Astrocyte (in vitro differentiated cells and primary cell): Measurements from ENCODE around the gene BEST2.

Experiments used
- EZH2 ChIP-seq: IDR thresholded peaks from 2 replicates; pipeline ENCODE4 v1.6.1; 2012; ENCODE audit warnings: mild to moderate bottlenecking, low read length, inconsistent platforms; ENCODE audit not compliant: insufficient read depth
- TF ChIP-seq, protein P1 (sequence below): IDR thresholded peaks from 2 replicates; pipeline ENCODE4 v1.5.1; 2011; ENCODE audit warnings: low read depth, mild to moderate bottlenecking, inconsistent platforms, low read length, moderate library complexity; ENCODE audit not compliant: insufficient read depth

GRCh38 chr19:12797141-12797587 lies 45.6 kb downstream of the BEST2 start:
- TF ChIP-seq, protein P1, sequence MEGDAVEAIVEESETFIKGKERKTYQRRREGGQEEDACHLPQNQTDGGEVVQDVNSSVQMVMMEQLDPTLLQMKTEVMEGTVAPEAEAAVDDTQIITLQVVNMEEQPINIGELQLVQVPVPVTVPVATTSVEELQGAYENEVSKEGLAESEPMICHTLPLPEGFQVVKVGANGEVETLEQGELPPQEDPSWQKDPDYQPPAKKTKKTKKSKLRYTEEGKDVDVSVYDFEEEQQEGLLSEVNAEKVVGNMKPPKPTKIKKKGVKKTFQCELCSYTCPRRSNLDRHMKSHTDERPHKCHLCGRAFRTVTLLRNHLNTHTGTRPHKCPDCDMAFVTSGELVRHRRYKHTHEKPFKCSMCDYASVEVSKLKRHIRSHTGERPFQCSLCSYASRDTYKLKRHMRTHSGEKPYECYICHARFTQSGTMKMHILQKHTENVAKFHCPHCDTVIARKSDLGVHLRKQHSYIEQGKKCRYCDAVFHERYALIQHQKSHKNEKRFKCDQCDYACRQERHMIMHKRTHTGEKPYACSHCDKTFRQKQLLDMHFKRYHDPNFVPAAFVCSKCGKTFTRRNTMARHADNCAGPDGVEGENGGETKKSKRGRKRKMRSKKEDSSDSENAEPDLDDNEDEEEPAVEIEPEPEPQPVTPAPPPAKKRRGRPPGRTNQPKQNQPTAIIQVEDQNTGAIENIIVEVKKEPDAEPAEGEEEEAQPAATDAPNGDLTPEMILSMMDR, result no peak
- TF ChIP-seq EZH2, result no peak
